ENCODE data around the gene BPIFB6.

DNA sequence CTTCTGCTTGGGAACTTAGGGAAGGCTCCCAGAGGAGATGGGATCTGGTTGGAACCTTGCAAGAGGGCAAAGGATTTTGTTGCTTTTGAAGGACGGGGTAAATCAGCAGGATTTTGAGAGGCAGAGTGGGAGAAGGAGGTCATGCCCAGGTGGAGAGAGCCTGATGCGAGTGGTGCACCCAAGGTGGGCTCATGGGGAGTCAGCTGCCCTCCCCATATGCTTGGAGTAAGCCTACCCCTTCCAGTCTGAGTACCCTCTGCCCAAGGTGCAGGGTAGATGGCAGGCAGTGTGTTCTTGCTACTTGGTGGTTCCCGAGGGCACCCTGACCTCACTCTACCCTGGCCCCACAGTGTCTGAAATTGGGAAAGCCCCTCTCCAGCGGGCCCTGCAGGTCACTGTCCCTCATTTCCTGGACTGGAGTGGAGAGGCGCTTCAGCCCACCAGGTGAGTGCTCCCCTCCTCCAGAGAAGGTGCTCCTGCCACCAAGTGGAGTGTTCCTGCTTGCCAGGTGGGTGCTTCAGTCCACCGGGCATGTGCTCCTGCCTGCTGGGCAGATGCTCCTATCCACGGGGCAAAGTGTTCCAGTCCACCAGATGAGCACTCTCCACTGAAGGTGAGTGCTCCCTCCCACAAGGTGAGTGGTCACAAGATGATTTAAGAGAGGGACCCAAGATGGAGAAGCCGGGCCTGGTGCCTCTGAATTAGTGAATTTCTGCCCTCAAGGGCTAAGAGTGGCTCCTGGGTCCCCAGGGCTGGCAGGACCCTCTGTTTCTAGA lies 20.6 kb upstream of the BPIFB6 start:
- no peak for TF ChIP-seq POLR2A (IDR thresholded peaks at IDR 0.05; ENCODE audit: low read depth, low read length)
- TF ChIP-seq, protein P1, sequence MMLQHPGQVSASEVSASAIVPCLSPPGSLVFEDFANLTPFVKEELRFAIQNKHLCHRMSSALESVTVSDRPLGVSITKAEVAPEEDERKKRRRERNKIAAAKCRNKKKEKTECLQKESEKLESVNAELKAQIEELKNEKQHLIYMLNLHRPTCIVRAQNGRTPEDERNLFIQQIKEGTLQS (IDR thresholded peaks at IDR 0.05; ENCODE audit: borderline replicate concordance, extremely low read depth, low read depth, low read length) = no peak
- no peak for TF ChIP-seq EGR1 (IDR thresholded peaks at IDR 0.05; ENCODE audit: borderline replicate concordance in 1 of 2, low read depth in 2 of 2, low read length in 2 of 2)
- TF ChIP-seq, protein P2, sequence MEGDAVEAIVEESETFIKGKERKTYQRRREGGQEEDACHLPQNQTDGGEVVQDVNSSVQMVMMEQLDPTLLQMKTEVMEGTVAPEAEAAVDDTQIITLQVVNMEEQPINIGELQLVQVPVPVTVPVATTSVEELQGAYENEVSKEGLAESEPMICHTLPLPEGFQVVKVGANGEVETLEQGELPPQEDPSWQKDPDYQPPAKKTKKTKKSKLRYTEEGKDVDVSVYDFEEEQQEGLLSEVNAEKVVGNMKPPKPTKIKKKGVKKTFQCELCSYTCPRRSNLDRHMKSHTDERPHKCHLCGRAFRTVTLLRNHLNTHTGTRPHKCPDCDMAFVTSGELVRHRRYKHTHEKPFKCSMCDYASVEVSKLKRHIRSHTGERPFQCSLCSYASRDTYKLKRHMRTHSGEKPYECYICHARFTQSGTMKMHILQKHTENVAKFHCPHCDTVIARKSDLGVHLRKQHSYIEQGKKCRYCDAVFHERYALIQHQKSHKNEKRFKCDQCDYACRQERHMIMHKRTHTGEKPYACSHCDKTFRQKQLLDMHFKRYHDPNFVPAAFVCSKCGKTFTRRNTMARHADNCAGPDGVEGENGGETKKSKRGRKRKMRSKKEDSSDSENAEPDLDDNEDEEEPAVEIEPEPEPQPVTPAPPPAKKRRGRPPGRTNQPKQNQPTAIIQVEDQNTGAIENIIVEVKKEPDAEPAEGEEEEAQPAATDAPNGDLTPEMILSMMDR (IDR thresholded peaks at IDR 0.05 in 2 of 3, conservative IDR thresholded peaks at IDR 0.05 in 1 of 3; ENCODE audit: control insufficient read depth in 2 of 3, extremely low read depth in 1 of 3, insufficient read depth in 1 of 3, low read depth in 3 of 3, low read length in 3 of 3) = no peak
- TF ChIP-seq RFX5 (IDR thresholded peaks at IDR 0.05; ENCODE audit: low read depth, low read length) = no peak
- TF ChIP-seq SMAD1 (IDR thresholded peaks at IDR 0.05; ENCODE audit: low read depth, partially characterized antibody) = no peak
- no peak for TF ChIP-seq JUND (IDR thresholded peaks at IDR 0.05; ENCODE audit: low read depth, low read length)
- TF ChIP-seq NR2C2 (IDR thresholded peaks at IDR 0.05; ENCODE audit: borderline replicate concordance, control insufficient read depth, insufficient read length, low read depth) = no peak

All from GM12878 (cell line).